DMS79 (cell line): ENCODE measurements around the gene GBGT1.

Source experiments
- DNase-seq: peaks from one replicate; lab custom pipeline; 2025; lab: John Stamatoyannopoulos, UW

The GBGT1 gene

GRCh38 chr9:133125941-133126696 lies 37.6 kb downstream of the GBGT1 start:
- no peak for DNase-seq

GRCh38 chr9:133124907-133125275 lies 38.8 kb downstream of the GBGT1 start:
- DNase-seq, result no peak

GRCh38 chr9:133124123-133124906 lies 39.4 kb downstream of the GBGT1 start:
- DNase-seq, result no peak

GRCh38 chr9:133122935-133123611 lies 40.6 kb downstream of the GBGT1 start:
- no peak for DNase-seq

- DNase-seq, result no peak
Observed at GRCh38 chr9:133122605-133122934, 41.1 kb downstream of the GBGT1 start.

- no peak for DNase-seq
Observed at GRCh38 chr9:133121915-133122550, 41.7 kb downstream of the GBGT1 start.

GRCh38 chr9:133121198-133121914 lies 42.4 kb downstream of the GBGT1 start, which contains the start of gene RALGDS:
Gene RALGDS (minus strand): TSS chr9:133121240. CDS start chr9:133121154, 86 bp downstream.
- DNase-seq, result peak; percentile 49

- no peak for DNase-seq
Observed at GRCh38 chr9:133120501-133121197, 43.1 kb downstream of the GBGT1 start.

GRCh38 chr9:133119846-133120500 lies 43.7 kb downstream of the GBGT1 start:
- DNase-seq, result no peak

- peak; percentile 21 for DNase-seq
Observed at GRCh38 chr9:133119103-133119845, 44.4 kb downstream of the GBGT1 start.

- no peak for DNase-seq
Observed at GRCh38 chr9:133118568-133118967, 45.1 kb downstream of the GBGT1 start.

- DNase-seq, result no peak
Observed at GRCh38 chr9:133118179-133118520, 45.6 kb downstream of the GBGT1 start.

- no peak for DNase-seq
Observed at GRCh38 chr9:133117271-133118178, 46.2 kb downstream of the GBGT1 start.

GRCh38 chr9:133116346-133117231 lies 47.1 kb downstream of the GBGT1 start:
- DNase-seq, result no peak

- DNase-seq, result no peak
Observed at GRCh38 chr9:133115604-133116345, 47.9 kb downstream of the GBGT1 start.

GRCh38 chr9:133114886-133115603 lies 48.7 kb downstream of the GBGT1 start:
- no peak for DNase-seq
